Natural killer cell (primary cell): ENCODE data around the gene ERVK3-1. TPM values are rescaled to one million over a fixed set of nuclear protein-coding genes. Genes with fewer than 3 reads are reported as not detected.

Experiments used
- ATAC-seq, 3 donors: fragments of 150-1000 bp in 2 of 3; fragments of 200-7000 bp in 1 of 3; cut with Tn5 transposase; 1 replicate in 1 of 3; 2 replicates in 2 of 3; pipeline ENCODE4 v1.10.0; 2021; ENCODE audit warnings: mild to moderate bottlenecking in 2 of 3, moderate library complexity in 2 of 3
- DNase-seq, 2 donors: peaks; one replicate each; pipeline versions ENCODE4 v3.0.0 to v3.0.0-alpha.2; 2013 to 2021; ENCODE audit warnings: mixed read lengths in 1 of 2
- H3K27ac ChIP-seq: one replicate; pipeline ENCODE4 v1.5.1; 2013; ENCODE audit warnings: mild to moderate bottlenecking, low read length
- H3K27me3 ChIP-seq: one replicate; pipeline ENCODE4 v1.6.1; 2013; ENCODE audit warnings: low read length; ENCODE audit not compliant: control insufficient read depth, insufficient read depth
- H3K36me3 ChIP-seq: one replicate; pipeline ENCODE4 v1.6.1; 2013; ENCODE audit warnings: low read length; ENCODE audit not compliant: control insufficient read depth, insufficient read depth
- H3K4me1 ChIP-seq: one replicate; pipeline ENCODE4 v1.6.1; 2013; ENCODE audit warnings: low read length; ENCODE audit not compliant: control insufficient read depth, insufficient read depth
- H3K4me3 ChIP-seq: one replicate; pipeline ENCODE4 v1.5.1; 2013; ENCODE audit warnings: low read length
- H3K9me3 ChIP-seq: one replicate; pipeline ENCODE4 v1.6.1; 2013; ENCODE audit warnings: low read length; ENCODE audit not compliant: control insufficient read depth, insufficient read depth
- H3K27ac Mint-ChIP-seq, 2 donors: one replicate each; pipeline ENCODE4 v1.8.0; 2022; ENCODE audit warnings: mild to moderate bottlenecking in 2 of 2, mixed read lengths in 2 of 2, moderate library complexity in 1 of 2
- H3K27me3 Mint-ChIP-seq, 2 donors: one replicate each; pipeline ENCODE4 v1.8.0; 2022; ENCODE audit warnings: low read depth in 2 of 2, mixed read lengths in 2 of 2
- H3K36me3 Mint-ChIP-seq: one replicate; pipeline ENCODE4 v1.8.0; 2022; ENCODE audit warnings: mixed read lengths
- H3K4me1 Mint-ChIP-seq, 2 donors: one replicate each; pipeline ENCODE4 v1.8.0; 2022; ENCODE audit warnings: mixed read lengths in 2 of 2
- H3K4me3 Mint-ChIP-seq: one replicate; pipeline ENCODE4 v1.8.0; 2022; ENCODE audit warnings: mild to moderate bottlenecking, moderate library complexity, mixed read lengths
- H3K9me3 Mint-ChIP-seq, 2 donors: one replicate each; pipeline ENCODE4 v1.8.0; 2022; ENCODE audit warnings: mixed read lengths in 2 of 2
- CTCF ChIP-seq: fragments of 200-600 bp; IDR thresholded peaks from one replicate; pipeline ENCODE4 v1.8.0; 2022; ENCODE audit warnings: antibody characterized with exemption
- WGBS: methylation state at CpG from one replicate; pipeline ENCODE4 v1.1.7; 2013; ENCODE audit warnings: missing lambda C conversion rate; ENCODE audit not compliant: insufficient coverage; 5-methylcytosine and 5-hydroxymethylcytosine counted together
- intact Hi-C: fragments of 100-400 bp; cut with micrococcal nuclease; formaldehyde crosslinking; loops from one replicate; pipeline ENCODE4 v1.14.2; 2022
- total RNA-seq, 4 donors: library from RNA; stranded (reverse); fragments of 120-200 nt in 1 of 4; gene quantifications; one replicate each; pipeline versions ENCODE4 v1.2.3 to v1.2.4, GENCODE V29; 2013 to 2022

ERVK3-1 gene
- total RNA-seq, 3 donors from 2014 or later (not counting 1 experiment from before 2014, with no cell fraction given) = 96.1 to 142 (median 119) TPM

GRCh38 chr19:58325311-58326022 is 20.3 kb downstream of the ERVK3-1 start:
- peak overlapping the region; percentile 96 for H3K27ac ChIP-seq
- Mint-ChIP-seq H3K9me3 (no peaks in the 10 kb centered on the region), H3K27me3 (no peaks in the 10 kb centered on the region), H3K36me3 (no peaks in the 10 kb centered on the region), H3K4me3 (no peak overlapping the region), H3K27ac (no peak overlapping the region), H3K4me1 (no peaks in the 10 kb centered on the region)
- intact Hi-C loops = loop anchor here (2.0 to 10.0 kb wide), 3 partner anchors 55 to 1921 kb away; partner anchors contain the start of genes ZNF583 and ZNF837
- H3K4me1 ChIP-seq = peaks cover 29% of the 10 kb centered on the region
- no peak for DNase-seq
- no peak overlapping the region for H3K4me3 ChIP-seq
- WGBS = 90% methylated on average over 6 of the region's 6 CpGs
- ATAC-seq = no peak
- H3K9me3 ChIP-seq = no peaks in the 10 kb centered on the region
- no peaks in the 10 kb centered on the region for H3K36me3 ChIP-seq
- TF ChIP-seq CTCF = no peak
- H3K27me3 ChIP-seq = no peaks in the 10 kb centered on the region

GRCh38 chr19:58326501-58326913 is 21.3 kb downstream of the ERVK3-1 start:
- Mint-ChIP-seq H3K4me1 (no peaks in the 10 kb centered on the region), H3K27me3 (no peaks in the 10 kb centered on the region), H3K9me3 (no peaks in the 10 kb centered on the region), H3K36me3 (no peaks in the 10 kb centered on the region), H3K27ac (no peak overlapping the region), H3K4me3 (no peak overlapping the region)
- DNase-seq (no peak), ATAC-seq (peak; percentile 52 to 73 (median 70))
- Histone ChIP-seq H3K9me3 (no peaks in the 10 kb centered on the region), H3K27ac (peak overlapping the region; percentile 96), H3K4me1 (peaks cover 29% of the 10 kb centered on the region), H3K36me3 (no peaks in the 10 kb centered on the region), H3K4me3 (peak overlapping the region; percentile 61), H3K27me3 (no peaks in the 10 kb centered on the region)
- intact Hi-C loops = loop anchor here (2.0 to 10.0 kb wide), 3 partner anchors 54 to 1922 kb away; partner anchors contain the start of genes ZNF583 and ZNF837
- WGBS = 6% methylated on average over 9 of the region's 9 CpGs
- no peak for TF ChIP-seq CTCF

GRCh38 chr19:58326914-58327726 is 21.9 kb downstream of the ERVK3-1 start, which contains the start of gene ZSCAN22:
ZSCAN22 (plus strand) TSS chr19:58326994; CDS start chr19:58334803, 7,809 bp downstream.
- Histone ChIP-seq H3K27ac (peak within 1 kb of the TSS; percentile 96), H3K27me3 (no peaks in the 10 kb centered on the region), H3K4me1 (peaks cover 29% of the 10 kb centered on the region), H3K4me3 (peak within 1 kb of the TSS; percentile 61), H3K9me3 (no peaks in the 10 kb centered on the region), H3K36me3 (no peaks in the 10 kb centered on the region)
- intact Hi-C loops = loop anchor here (1.0 to 10.0 kb wide), 6 partner anchors 22 to 1922 kb away; partner anchors contain the start of genes ERVK3-1, ZNF497, ZNF583 and ZNF8
- no peak for TF ChIP-seq CTCF
- no peaks in the 10 kb centered on the region for H3K4me1 Mint-ChIP-seq
- H3K4me3 Mint-ChIP-seq = no peak within 1 kb of the TSS
- no peak within 1 kb of the TSS for H3K27ac Mint-ChIP-seq
- peak; percentile 71 to 87 (median 74) for ATAC-seq
- under 1% methylated on average over 62 of the region's 62 CpGs for WGBS
- H3K9me3 Mint-ChIP-seq = no peaks in the 10 kb centered on the region
- peak; percentile 87 to 93 for DNase-seq
- H3K36me3 Mint-ChIP-seq = no peaks in the 10 kb centered on the region
- no peaks in the 10 kb centered on the region for H3K27me3 Mint-ChIP-seq
